HT-29 (cell line): ENCODE data around the gene TBCD. TPM values are rescaled to one million over a fixed set of nuclear protein-coding genes. Genes with fewer than 3 reads are reported as not detected.

ENCODE experiments used
- DNase-seq: peaks from one replicate; pipeline ENCODE4 v3.0.0-alpha.2; 2015; ENCODE audit warnings: low spot score
- total RNA-seq: library from RNA; depleted of rRNA; stranded (reverse); fragments of >200 nt; shearing (Covaris generic); gene quantifications from 2 replicates; pipeline ENCODE4 v1.2.3, GENCODE V29; 2014

The TBCD gene
- total RNA-seq, 1 experiment from 2014 or later = 72.0 TPM

GRCh38 chr17:82831041-82831817, 79.4 kb downstream of the TBCD start:
- DNase-seq = no peak

- no peak for DNase-seq
Observed at GRCh38 chr17:82831818-82832200, 79.9 kb downstream of the TBCD start.

GRCh38 chr17:82832411-82832810, 80.5 kb downstream of the TBCD start:
- DNase-seq = no peak

GRCh38 chr17:82832881-82833475, 81.1 kb downstream of the TBCD start:
- DNase-seq = no peak

- DNase-seq = no peak
Observed at GRCh38 chr17:82835122-82835521, 83.3 kb downstream of the TBCD start.

- no peak for DNase-seq
Observed at GRCh38 chr17:82835766-82836512, 84.1 kb downstream of the TBCD start.

- peak; percentile 41 for DNase-seq
Observed at GRCh38 chr17:82836823-82837357, 85.0 kb downstream of the TBCD start.

GRCh38 chr17:82837586-82838320, 85.9 kb downstream of the TBCD start:
- DNase-seq = peak; percentile 86

GRCh38 chr17:82838386-82839063, 86.7 kb downstream of the TBCD start:
- peak; percentile 90 for DNase-seq

GRCh38 chr17:82839617-82840292, 87.9 kb downstream of the TBCD start, which contains the start of gene ZNF750:
Gene ZNF750, minus strand, starts transcription at chr17:82840022. Its CDS starts 7,568 bp downstream, at chr17:82832454.
- DNase-seq = no peak

- no peak for DNase-seq
Observed at GRCh38 chr17:82840431-82840831, 88.6 kb downstream of the TBCD start.

- DNase-seq = no peak
Observed at GRCh38 chr17:82841921-82842596, 90.2 kb downstream of the TBCD start.

GRCh38 chr17:82843904-82844680, 92.2 kb downstream of the TBCD start:
- DNase-seq = no peak

- no peak for DNase-seq
Observed at GRCh38 chr17:82844796-82845162, 92.9 kb downstream of the TBCD start.

GRCh38 chr17:82845163-82845807, 93.4 kb downstream of the TBCD start:
- DNase-seq = no peak

- DNase-seq = no peak
Observed at GRCh38 chr17:82846061-82846691, 94.3 kb downstream of the TBCD start.

- peak; percentile 73 for DNase-seq
Observed at GRCh38 chr17:82848022-82848592, 96.2 kb downstream of the TBCD start.
